Stomach (tissue), 4 donors: ENCODE results near the gene PRR5L.

ENCODE experiments used
- CTCF ChIP-seq, 7 experiments: fragments of 450-650 bp in 4 of 7; fragments of 200-600 bp in 3 of 7; sonication (generic) in 3 of 7; IDR thresholded peaks; one replicate each; pipeline ENCODE4 v1.5.1; 2016 to 2019; ENCODE audit warnings: antibody characterized with exemption in 7 of 7, control low read depth in 2 of 7, mild to moderate bottlenecking in 1 of 7
- EP300 ChIP-seq: sonication (generic); formaldehyde crosslinking; IDR thresholded peaks from one replicate; pipeline ENCODE4 v1.6.1; 2017; ENCODE audit warnings: antibody characterized with exemption
- POLR2A ChIP-seq, 4 donors: fragments of 450-650 bp; IDR thresholded peaks; one replicate each; pipeline ENCODE4 v1.6.1; 2016; ENCODE audit warnings: antibody characterized with exemption in 4 of 4, control low read depth in 2 of 4, mild to moderate bottlenecking in 1 of 4, moderate library complexity in 1 of 4

- no peak for TF ChIP-seq CTCF (IDR thresholded peaks at IDR 0.05)
- TF ChIP-seq POLR2A (IDR thresholded peaks at IDR 0.05), result no peak
- TF ChIP-seq EP300, result no peak
Measured at GRCh38 chr11:36268337-36268985, 27.6 kb upstream of the PRR5L start.
